Calu3 (cell line): ENCODE results near the gene GPX8. TPM values are rescaled to one million over a fixed set of nuclear protein-coding genes. Genes with fewer than 3 reads are reported as not detected.

Source experiments
- BruUV-seq: library from RNA; stranded (reverse); fragments of 400-500 nt; replicated peaks from 2 replicates; lab custom pipeline; 2021; lab: Mats Ljungman, UMichigan
- CTCF ChIA-PET: fragments of 300-600 bp; sonication (Branson Sonifier 250); formaldehyde crosslinking; loops from one replicate; lab custom pipeline; 2022; ENCODE audit warnings: antibody characterized with exemption; lab: Charles Lee
- DNase-seq: peaks from one replicate; pipeline ENCODE4 v3.0.0; 2022
- H3K27ac Mint-ChIP-seq: one replicate; pipeline ENCODE4 v1.8.0; 2022; ENCODE audit warnings: mixed read lengths; ENCODE audit not compliant: unreplicated experiment
- H3K27me3 Mint-ChIP-seq: one replicate; pipeline ENCODE4 v1.8.0; 2022; ENCODE audit warnings: mixed read lengths; ENCODE audit not compliant: unreplicated experiment
- H3K36me3 Mint-ChIP-seq: one replicate; pipeline ENCODE4 v1.8.0; 2022; ENCODE audit warnings: mild to moderate bottlenecking, moderate library complexity, mixed read lengths; ENCODE audit not compliant: insufficient read depth, unreplicated experiment
- H3K4me1 Mint-ChIP-seq: one replicate; pipeline ENCODE4 v1.8.0; 2022; ENCODE audit warnings: mild to moderate bottlenecking, low read depth, mixed read lengths; ENCODE audit not compliant: unreplicated experiment
- H3K4me3 Mint-ChIP-seq: one replicate; pipeline ENCODE4 v1.8.0; 2022; ENCODE audit warnings: mild to moderate bottlenecking, low read depth, moderate library complexity, mixed read lengths; ENCODE audit not compliant: unreplicated experiment
- H3K9me3 Mint-ChIP-seq: one replicate; pipeline ENCODE4 v1.8.0; 2022; ENCODE audit warnings: low read depth, mixed read lengths; ENCODE audit not compliant: unreplicated experiment
- CTCF ChIP-seq: fragments of 200-600 bp; IDR thresholded peaks from one replicate; pipeline ENCODE4 v1.8.0; 2022; ENCODE audit warnings: antibody characterized with exemption; ENCODE audit not compliant: unreplicated experiment
- intact Hi-C: fragments of 100-400 bp; cut with micrococcal nuclease; formaldehyde crosslinking; loops from one replicate; pipeline ENCODE4 v1.10.0; 2022; ENCODE audit not compliant: unreplicated experiment
- total RNA-seq: library from RNA; stranded (reverse); gene quantifications from 2 replicates; pipeline ENCODE4 v1.2.3, GENCODE V29; 2022

GPX8 gene
- total RNA-seq, 1 experiment from 2014 or later: 25.9 TPM

- no peak for TF ChIP-seq CTCF
- no peak overlapping the region for H3K4me3 Mint-ChIP-seq
- no TSS peak for BruUV-seq
- intact Hi-C loops: no loop called here
- no peaks in the 10 kb centered on the region for H3K9me3 Mint-ChIP-seq
- no peak overlapping the region for H3K27ac Mint-ChIP-seq
- no peaks in the 10 kb centered on the region for H3K4me1 Mint-ChIP-seq
- H3K36me3 Mint-ChIP-seq: peaks cover 19% of the 10 kb centered on the region
- DNase-seq: no peak
- H3K27me3 Mint-ChIP-seq: no peaks in the 10 kb centered on the region
- CTCF ChIA-PET: no interaction called here
These were observed 2.7 kb downstream of the GPX8 start for GRCh38 chr5:55162666-55163065.

GRCh38 chr5:55171471-55171870 lies 11.5 kb downstream of the GPX8 start:
- intact Hi-C loops: loop anchor here (5.0 to 10.0 kb wide), 3 partner anchors 61 to 763 kb away; partner anchors contain the start of gene CCNO
- peaks cover 18% of the 10 kb centered on the region for H3K36me3 Mint-ChIP-seq
- no peak overlapping the region for H3K4me3 Mint-ChIP-seq
- no peak overlapping the region for H3K27ac Mint-ChIP-seq
- TF ChIP-seq CTCF: no peak
- H3K4me1 Mint-ChIP-seq: peaks cover 17% of the 10 kb centered on the region
- H3K27me3 Mint-ChIP-seq: peaks cover 9% of the 10 kb centered on the region
- H3K9me3 Mint-ChIP-seq: no peaks in the 10 kb centered on the region
- no TSS peak for BruUV-seq
- CTCF ChIA-PET: interaction anchor here (0.6 to 1.5 kb wide), 5 partner anchors 12 to 153 kb away, joined by 3 to 6 read pairs (median 4); partner anchors contain the start of genes DHX29, GPX8 and MTREX
- DNase-seq: no peak

GRCh38 chr5:55172051-55172899 lies 12.3 kb downstream of the GPX8 start:
- H3K9me3 Mint-ChIP-seq: no peaks in the 10 kb centered on the region
- DNase-seq: peak; percentile 58
- H3K27ac Mint-ChIP-seq: no peak overlapping the region
- CTCF ChIA-PET: interaction anchor here (0.6 to 1.5 kb wide), 5 partner anchors 13 to 153 kb away, joined by 3 to 6 read pairs (median 4); partner anchors contain the start of genes DHX29, GPX8 and MTREX
- intact Hi-C loops: loop anchor here (2.0 to 10.0 kb wide), 4 partner anchors 60 to 763 kb away; partner anchors contain the start of gene CCNO
- peak overlapping the region; percentile 74 for H3K4me3 Mint-ChIP-seq
- H3K27me3 Mint-ChIP-seq: peaks cover 9% of the 10 kb centered on the region
- H3K36me3 Mint-ChIP-seq: peaks cover 18% of the 10 kb centered on the region
- peaks cover 22% of the 10 kb centered on the region for H3K4me1 Mint-ChIP-seq
- TSS peak; percentile 41 for BruUV-seq
- peak; percentile 51 for TF ChIP-seq CTCF

- CTCF ChIA-PET: interaction anchor here (0.7 kb wide), 1 partner anchor 12 kb away, joined by 5 read pairs; no protein-coding TSS in a partner anchor
- Mint-ChIP-seq H3K4me1 (peaks cover 22% of the 10 kb centered on the region), H3K27ac (no peak within 1 kb of the TSS), H3K27me3 (peaks cover 9% of the 10 kb centered on the region), H3K36me3 (peaks cover 18% of the 10 kb centered on the region), H3K9me3 (no peaks in the 10 kb centered on the region), H3K4me3 (peak within 1 kb of the TSS; percentile 74)
- intact Hi-C loops: loop anchor here (2.0 to 10.0 kb wide), 4 partner anchors 59 to 762 kb away; partner anchors contain the start of gene CCNO
- DNase-seq: peak; percentile 86
- TF ChIP-seq CTCF: no peak
- no TSS peak for BruUV-seq
These were observed 13.1 kb downstream of the GPX8 start, which contains the start of gene CDC20B for GRCh38 chr5:55172937-55173686. TSS of gene CDC20B (minus strand) at chr5:55173177. CDS start at chr5:55173000, 177 bp downstream.
